Right lobe of liver (tissue), 4 donors: ENCODE results near the gene A3GALT2.

Source experiments
- CTCF ChIP-seq, 4 donors: fragments of 200-600 bp in 3 of 4; fragments of 450-650 bp in 1 of 4; IDR thresholded peaks; one replicate each; pipeline versions ENCODE4 v1.5.1 to v1.8.0; 2016 to 2022; ENCODE audit warnings: antibody characterized with exemption in 4 of 4, mild to moderate bottlenecking in 2 of 4
- POLR2A ChIP-seq: fragments of 450-650 bp; IDR thresholded peaks from one replicate; pipeline ENCODE4 v1.6.1; 2017; ENCODE audit warnings: antibody characterized with exemption, mild to moderate bottlenecking
- donor health status: DM: no; HTN: no; CAD: no.
- donor health status: DM: no; HTN: no; CAD: no.
- donor health status: DM: no; HTN: yes; CAD: no.

DNA sequence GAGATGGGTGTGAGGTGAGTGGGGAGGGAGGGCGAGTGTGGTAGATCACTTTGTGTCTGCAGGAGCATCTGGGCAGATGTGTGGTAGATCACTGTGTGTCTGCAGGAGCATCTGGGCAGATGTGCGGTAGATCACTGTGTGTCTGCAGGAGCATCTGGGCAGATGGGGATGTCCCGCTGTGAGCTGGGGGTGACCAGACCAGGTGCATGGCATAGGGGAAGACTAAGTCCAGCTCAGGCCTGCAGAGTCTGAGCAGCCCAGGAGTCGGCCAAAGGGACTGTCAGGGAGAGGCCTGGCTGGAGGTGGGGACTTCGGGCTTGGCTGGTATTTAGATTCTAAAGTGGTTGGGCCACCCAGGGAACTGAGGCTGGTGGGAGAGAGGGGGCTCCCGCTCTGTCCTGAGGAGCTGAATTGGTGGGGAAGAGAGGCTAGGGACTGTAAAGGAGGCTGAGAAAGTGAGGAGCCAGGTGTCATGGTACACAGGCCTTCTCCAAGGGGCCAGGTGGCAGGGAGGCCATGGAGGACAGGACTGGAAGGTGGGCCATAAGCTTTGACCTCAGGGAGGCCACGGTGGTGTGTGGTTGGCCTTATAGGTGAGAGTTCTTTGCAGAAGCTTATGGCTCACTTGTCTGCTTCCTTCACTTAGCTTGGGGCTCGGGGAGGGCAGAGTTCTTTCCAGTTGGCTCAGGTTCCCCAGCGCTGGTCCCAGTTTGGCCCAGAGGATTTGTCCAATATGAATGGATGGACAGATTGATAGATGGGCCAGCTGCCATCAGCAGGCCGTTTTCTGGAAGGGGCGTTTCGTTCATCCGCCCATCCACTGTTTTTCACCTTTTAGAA lies 49.0 kb downstream of the A3GALT2 start:
- TF ChIP-seq POLR2A, result no peak
- no peak for TF ChIP-seq CTCF (IDR thresholded peaks at IDR 0.05)
